ENCODE results near the gene KCNQ2.

The KCNQ2 gene

DNA sequence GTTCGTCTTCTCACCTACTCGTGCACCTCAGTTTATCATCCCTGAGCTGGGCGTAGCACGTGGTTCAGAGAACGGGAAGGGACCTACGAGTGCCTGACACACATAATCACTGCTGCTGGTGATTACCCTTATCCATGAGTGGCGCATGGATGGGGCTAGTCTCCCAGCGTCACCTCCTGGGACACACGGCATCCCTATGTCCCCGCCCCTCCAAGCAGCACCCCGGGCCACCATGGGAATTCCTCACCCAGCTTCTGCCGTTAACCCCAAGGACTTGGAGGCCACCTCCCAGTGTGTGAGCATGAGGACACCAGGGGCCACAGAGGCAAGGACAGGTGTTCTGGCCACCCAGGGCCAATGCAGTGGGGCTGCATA lies 121.1 kb downstream of the KCNQ2 start:
- Histone ChIP-seq H3K27ac (no peak overlapping the region), H3K9me3 (ENCODE audit: low read depth, low read length) (no peaks in the 10 kb centered on the region), H3K36me3 (ENCODE audit: insufficient read depth, low read length) (no peaks in the 10 kb centered on the region), H3K9ac (ENCODE audit: insufficient read length) (no peak overlapping the region), H3K4me3 (no peak overlapping the region)
- DNase-seq (ENCODE audit: low read depth, low spot score), result no peak
- no peak for TF ChIP-seq FOXP2 (optimal IDR thresholded peaks at IDR 0.05; ENCODE audit: control extremely low read depth, extremely low read length, insufficient read depth)
- TF ChIP-seq POLR2AphosphoS5 (IDR thresholded peaks at IDR 0.05; ENCODE audit: borderline replicate concordance, low read depth, low read length), result no peak
- no peak for TF ChIP-seq EZH2 (IDR thresholded peaks at IDR 0.05)

DNA sequence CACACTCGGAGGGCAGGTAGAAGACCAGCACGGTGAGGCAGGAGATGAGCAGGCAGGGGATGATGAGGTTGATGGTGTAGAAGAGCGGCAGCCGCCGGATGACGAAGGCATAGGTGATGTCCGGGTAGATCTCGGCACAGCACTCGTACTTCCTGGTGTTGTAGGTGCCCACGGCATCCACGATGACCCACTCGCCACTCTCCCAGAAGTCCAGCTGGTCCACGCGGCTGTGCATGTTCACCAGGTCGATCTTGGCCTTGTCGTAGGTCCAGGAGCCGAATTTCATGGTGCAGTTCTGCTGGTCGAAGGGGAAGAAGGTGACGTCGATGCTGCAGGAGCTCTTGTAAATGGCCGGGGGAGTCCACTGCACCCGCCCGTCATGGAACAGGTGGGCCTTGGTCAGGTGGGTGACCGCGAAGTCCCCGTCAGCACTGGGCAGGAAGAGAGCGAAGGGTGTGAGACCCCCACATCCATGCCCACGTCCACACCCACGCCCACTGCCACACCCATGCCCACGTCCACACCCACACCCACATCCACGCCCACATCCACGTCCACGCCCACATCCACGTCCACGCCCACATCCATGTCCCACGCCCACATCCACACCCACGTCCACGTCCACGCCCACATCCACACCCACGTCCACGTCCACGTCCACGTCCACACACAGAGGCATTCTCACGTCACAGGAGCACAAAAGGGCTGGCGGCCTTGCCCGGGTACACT lies 121.7 kb downstream of the KCNQ2 start:
- no peak overlapping the region for H3K27ac ChIP-seq
- no peaks in the 10 kb centered on the region for H3K9me3 ChIP-seq (ENCODE audit: low read depth, low read length)
- H3K9ac ChIP-seq (ENCODE audit: insufficient read length), result no peak overlapping the region
- no peaks in the 10 kb centered on the region for H3K36me3 ChIP-seq (ENCODE audit: insufficient read depth, low read length)
- TF ChIP-seq POLR2AphosphoS5 (IDR thresholded peaks at IDR 0.05; ENCODE audit: borderline replicate concordance, low read depth, low read length) (no peak), EZH2 (IDR thresholded peaks at IDR 0.05) (no peak), FOXP2 (optimal IDR thresholded peaks at IDR 0.05; ENCODE audit: control extremely low read depth, extremely low read length, insufficient read depth) (no peak)
- DNase-seq (ENCODE audit: low read depth, low spot score), result no peak
- no peak overlapping the region for H3K4me3 ChIP-seq
